GM21528 (cell line): ENCODE data around the gene FSTL4.

Experiments
- ATAC-seq: cut with Tn5 transposase; IDR thresholded peaks from one replicate; pipeline ENCODE4 v1.9.1; 2021; ENCODE audit warnings: mild to moderate bottlenecking, moderate library complexity; ENCODE audit not compliant: unreplicated experiment, low FRiP score

The FSTL4 gene

GRCh38 chr5:133434336-133434735, 178.0 kb downstream of the FSTL4 start:
- no peak for ATAC-seq

GRCh38 chr5:133433641-133434040, 178.7 kb downstream of the FSTL4 start:
- no peak for ATAC-seq

- ATAC-seq, result no peak
Measured at GRCh38 chr5:133432956-133433532, 179.3 kb downstream of the FSTL4 start.

GRCh38 chr5:133431326-133431865, 180.9 kb downstream of the FSTL4 start:
- ATAC-seq, result no peak

- ATAC-seq, result no peak
Measured at GRCh38 chr5:133430095-133430494, 182.2 kb downstream of the FSTL4 start.

GRCh38 chr5:133429046-133429445, 183.3 kb downstream of the FSTL4 start:
- no peak for ATAC-seq

- ATAC-seq, result no peak
Measured at GRCh38 chr5:133428072-133428660, 184.2 kb downstream of the FSTL4 start.

- no peak for ATAC-seq
Measured at GRCh38 chr5:133427121-133427777, 185.1 kb downstream of the FSTL4 start.

GRCh38 chr5:133426264-133426663, 186.1 kb downstream of the FSTL4 start:
- no peak for ATAC-seq

- no peak for ATAC-seq
Measured at GRCh38 chr5:133425764-133426163, 186.6 kb downstream of the FSTL4 start.

- no peak for ATAC-seq
Measured at GRCh38 chr5:133425222-133425621, 187.1 kb downstream of the FSTL4 start.

- peak; percentile 59 for ATAC-seq
Measured at GRCh38 chr5:133423618-133424282, 188.6 kb downstream of the FSTL4 start.

GRCh38 chr5:133423011-133423617, 189.2 kb downstream of the FSTL4 start:
- ATAC-seq, result no peak

GRCh38 chr5:133421806-133422205, 190.5 kb downstream of the FSTL4 start:
- ATAC-seq, result no peak

- ATAC-seq, result no peak
Measured at GRCh38 chr5:133421394-133421793, 190.9 kb downstream of the FSTL4 start.

- no peak for ATAC-seq
Measured at GRCh38 chr5:133420440-133421301, 191.7 kb downstream of the FSTL4 start.

GRCh38 chr5:133415906-133416305, 196.4 kb downstream of the FSTL4 start:
- ATAC-seq, result no peak

GRCh38 chr5:133415506-133415905, 196.8 kb downstream of the FSTL4 start:
- no peak for ATAC-seq

GRCh38 chr5:133412661-133413060, 199.7 kb downstream of the FSTL4 start:
- ATAC-seq, result no peak

GRCh38 chr5:133410335-133410828, 202.0 kb downstream of the FSTL4 start:
- ATAC-seq, result no peak
